Neural progenitor cell (in vitro differentiated cells): ENCODE data around the gene NPTN. TPM values are rescaled to one million over a fixed set of nuclear protein-coding genes. Genes with fewer than 3 reads are reported as not detected.
"Not testable (repeated sequence)": the region's sequence is repeated elsewhere in the genome, so short reads cannot be mapped to it uniquely, and the experiment has no call there.

Source experiments
- DNase-seq: peaks from one replicate; pipeline ENCODE4 v3.0.0-alpha.2; 2016; ENCODE audit warnings: low spot score
- H2AFZ ChIP-seq: fragments of 200-600 bp; sonication (generic); replicated peaks from 2 replicates; pipeline ENCODE4 v1.6.1; 2016; ENCODE audit warnings: antibody characterized with exemption
- H3F3A ChIP-seq: fragments of 200-600 bp; sonication (generic); 2 replicates; pipeline ENCODE4 v1.6.1; 2016; ENCODE audit warnings: antibody characterized with exemption, low read depth
- H3K27ac ChIP-seq: fragments of 200-600 bp; sonication (generic); 2 replicates; pipeline ENCODE4 v1.5.1; 2016; ENCODE audit warnings: mild to moderate bottlenecking
- H3K27me3 ChIP-seq: fragments of 200-600 bp; sonication (generic); 2 replicates; pipeline ENCODE4 v1.6.1; 2016; ENCODE audit warnings: mild to moderate bottlenecking, moderate library complexity
- H3K36me3 ChIP-seq: fragments of 200-600 bp; sonication (generic); 2 replicates; pipeline ENCODE4 v1.5.1; 2016
- H3K4me1 ChIP-seq: fragments of 200-600 bp; sonication (generic); 2 replicates; pipeline ENCODE4 v1.6.1; 2016; ENCODE audit warnings: mixed run types
- H3K4me2 ChIP-seq: fragments of 200-600 bp; sonication (generic); 2 replicates; pipeline ENCODE4 v1.6.1; 2016
- H3K4me3 ChIP-seq: fragments of 200-600 bp; sonication (generic); 2 replicates; pipeline ENCODE4 v1.5.1; 2016
- H3K79me2 ChIP-seq: fragments of 200-600 bp; sonication (generic); 2 replicates; pipeline ENCODE4 v1.6.1; 2016; ENCODE audit warnings: low read depth
- H3K9ac ChIP-seq: fragments of 200-600 bp; sonication (generic); 2 replicates; pipeline ENCODE4 v1.6.1; 2016
- H3K9me3 ChIP-seq: fragments of 200-600 bp; sonication (generic); 2 replicates; pipeline ENCODE4 v1.5.1; 2016; ENCODE audit warnings: low read depth
- H4K20me1 ChIP-seq: fragments of 200-600 bp; sonication (generic); 2 replicates; pipeline ENCODE4 v1.6.1; 2016; ENCODE audit warnings: low read depth
- H3K27ac Mint-ChIP-seq: 3 replicates; pipeline ENCODE4 v1.8.0; 2021; ENCODE audit warnings: mixed read lengths
- H3K27me3 Mint-ChIP-seq: 2 replicates; pipeline ENCODE4 v1.8.0; 2022; ENCODE audit warnings: low read depth, mild to moderate bottlenecking, inconsistent platforms, moderate library complexity, mixed read lengths; ENCODE audit not compliant: insufficient read depth
- H3K36me3 Mint-ChIP-seq: 3 replicates; pipeline ENCODE4 v1.8.0; 2021; ENCODE audit warnings: mixed read lengths
- H3K4me1 Mint-ChIP-seq: 3 replicates; pipeline ENCODE4 v1.8.0; 2021; ENCODE audit warnings: mixed read lengths
- H3K4me3 Mint-ChIP-seq: 3 replicates; pipeline ENCODE4 v1.8.0; 2021; ENCODE audit warnings: mild to moderate bottlenecking, moderate library complexity, mixed read lengths
- H3K9me3 Mint-ChIP-seq: 3 replicates; pipeline ENCODE4 v1.8.0; 2020; ENCODE audit warnings: mixed read lengths
- CTCF ChIP-seq: fragments of 200-600 bp; sonication (generic); IDR thresholded peaks from 2 replicates; pipeline ENCODE4 v1.5.1; 2017; ENCODE audit warnings: antibody characterized with exemption, mild to moderate bottlenecking
- EZH2 ChIP-seq: fragments of 200-600 bp; sonication (generic); IDR thresholded peaks from 2 replicates; pipeline ENCODE4 v1.6.1; 2017; ENCODE audit warnings: antibody characterized with exemption, mild to moderate bottlenecking, moderate library complexity
- EZH2phosphoT487 ChIP-seq: fragments of 200-600 bp; sonication (generic); IDR thresholded peaks from 2 replicates; pipeline ENCODE4 v1.6.1; 2017; ENCODE audit warnings: antibody characterized with exemption
- total RNA-seq: library from RNA; depleted of rRNA; stranded (reverse); fragments of >200 nt; gene quantifications from 2 replicates; pipeline ENCODE4 v1.2.3, GENCODE V29; 2015; ENCODE audit warnings: low replicate concordance

Gene NPTN
- total RNA-seq, 1 donor from 2014 or later = 110 TPM

- Histone ChIP-seq H3K9me3 (no peaks in the 10 kb centered on the region), H4K20me1 (peaks cover 17% of the 10 kb centered on the region), H2AFZ (no peak overlapping the region), H3K79me2 (peaks cover 4% of the 10 kb centered on the region), H3K4me2 (no peak overlapping the region), H3K9ac (no peak overlapping the region), H3K27ac (no peak overlapping the region), H3K27me3 (no peaks in the 10 kb centered on the region), H3K36me3 (no peaks in the 10 kb centered on the region), H3K4me1 (no peaks in the 10 kb centered on the region), H3K4me3 (no peak overlapping the region), H3F3A (no peaks in the 10 kb centered on the region)
- no peak for DNase-seq
- Mint-ChIP-seq H3K27ac (no peak overlapping the region), H3K4me3 (no peak overlapping the region), H3K36me3 (peaks cover 37% of the 10 kb centered on the region), H3K9me3 (no peaks in the 10 kb centered on the region), H3K27me3 (no peaks in the 10 kb centered on the region), H3K4me1 (no peaks in the 10 kb centered on the region)
- TF ChIP-seq EZH2phosphoT487 (no peak), EZH2 (no peak), CTCF (no peak)
These were observed 50.3 kb downstream of the NPTN start for GRCh38 chr15:73582851-73583379.

- H3K4me1 ChIP-seq = no peaks in the 10 kb centered on the region
- peaks cover 28% of the 10 kb centered on the region for H3K36me3 Mint-ChIP-seq
- no peak overlapping the region for H3K27ac Mint-ChIP-seq
- no peak overlapping the region for H3K4me2 ChIP-seq
- no peak overlapping the region for H3K4me3 ChIP-seq
- H3K4me3 Mint-ChIP-seq = no peak overlapping the region
- no peaks in the 10 kb centered on the region for H3K36me3 ChIP-seq
- H3K9ac ChIP-seq = no peak overlapping the region
- H4K20me1 ChIP-seq = peaks cover 15% of the 10 kb centered on the region
- no peaks in the 10 kb centered on the region for H3K9me3 Mint-ChIP-seq
- H3K79me2 ChIP-seq = peaks cover 4% of the 10 kb centered on the region
- no peak overlapping the region for H2AFZ ChIP-seq
- no peak for DNase-seq
- H3K4me1 Mint-ChIP-seq = peaks cover under 1% of the 10 kb centered on the region
- H3K9me3 ChIP-seq = no peaks in the 10 kb centered on the region
- TF ChIP-seq EZH2phosphoT487 (no peak), EZH2 (no peak), CTCF (no peak)
- H3K27me3 ChIP-seq = no peaks in the 10 kb centered on the region
- H3K27me3 Mint-ChIP-seq = no peaks in the 10 kb centered on the region
- H3F3A ChIP-seq = no peaks in the 10 kb centered on the region
- no peak overlapping the region for H3K27ac ChIP-seq
These were observed 55.2 kb downstream of the NPTN start for GRCh38 chr15:73578026-73578425.

GRCh38 chr15:73577593-73577992 is 55.6 kb downstream of the NPTN start:
- H3K27ac ChIP-seq, H3K9me3 Mint-ChIP-seq, H3K27me3 ChIP-seq, H3K4me1 ChIP-seq, H3K4me1 Mint-ChIP-seq, H3K9ac ChIP-seq, H3K4me2 ChIP-seq, H3K36me3 ChIP-seq, H3K79me2 ChIP-seq, H3K27ac Mint-ChIP-seq, DNase-seq, H3K4me3 ChIP-seq, H3K4me3 Mint-ChIP-seq, H2AFZ ChIP-seq, H3K27me3 Mint-ChIP-seq, H3K9me3 ChIP-seq, H3F3A ChIP-seq: not testable (repeated sequence)
- H3K36me3 Mint-ChIP-seq = peaks cover 27% of the 10 kb centered on the region
- H4K20me1 ChIP-seq = peaks cover 15% of the 10 kb centered on the region

- Histone ChIP-seq H4K20me1 (peaks cover 3% of the 10 kb centered on the region), H3K9ac (no peak overlapping the region), H3K27ac (no peak overlapping the region), H3K9me3 (no peaks in the 10 kb centered on the region), H2AFZ (no peak overlapping the region), H3K36me3 (no peaks in the 10 kb centered on the region), H3K79me2 (peaks cover 4% of the 10 kb centered on the region), H3K4me1 (no peaks in the 10 kb centered on the region), H3K4me3 (no peak overlapping the region), H3K4me2 (no peak overlapping the region), H3F3A (no peaks in the 10 kb centered on the region), H3K27me3 (no peaks in the 10 kb centered on the region)
- no peaks in the 10 kb centered on the region for H3K9me3 Mint-ChIP-seq
- TF ChIP-seq EZH2phosphoT487 (no peak), CTCF (no peak), EZH2 (no peak)
- no peak for DNase-seq
- H3K4me3 Mint-ChIP-seq = no peak overlapping the region
- no peaks in the 10 kb centered on the region for H3K27me3 Mint-ChIP-seq
- no peak overlapping the region for H3K27ac Mint-ChIP-seq
- peaks cover 28% of the 10 kb centered on the region for H3K36me3 Mint-ChIP-seq
- H3K4me1 Mint-ChIP-seq = peaks cover 13% of the 10 kb centered on the region
These were observed 57.4 kb downstream of the NPTN start for GRCh38 chr15:73575636-73576247.
